Measurements from ENCODE around the gene SMYD1.

Gene SMYD1

DNA sequence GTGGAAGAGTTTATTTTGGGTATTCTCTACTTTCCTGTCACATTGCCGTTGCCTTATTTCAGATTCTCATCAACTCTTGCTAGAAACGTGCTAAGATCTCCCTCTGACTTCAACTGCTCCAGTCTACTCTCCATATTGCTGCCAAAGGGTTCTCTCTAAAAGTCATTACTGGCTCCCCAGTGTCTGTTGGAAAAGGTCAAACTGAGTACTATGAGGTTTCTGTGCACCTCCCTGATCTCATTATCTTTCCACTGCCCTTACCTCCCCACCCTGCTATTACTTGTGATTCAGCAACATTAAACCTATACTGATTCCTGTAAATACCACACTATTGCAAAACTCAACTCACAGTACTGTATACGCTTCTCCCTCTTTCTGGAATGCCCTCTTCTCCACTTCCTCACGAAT is 10.2 kb upstream of the SMYD1 start:
- DNase-seq = no peak

DNA sequence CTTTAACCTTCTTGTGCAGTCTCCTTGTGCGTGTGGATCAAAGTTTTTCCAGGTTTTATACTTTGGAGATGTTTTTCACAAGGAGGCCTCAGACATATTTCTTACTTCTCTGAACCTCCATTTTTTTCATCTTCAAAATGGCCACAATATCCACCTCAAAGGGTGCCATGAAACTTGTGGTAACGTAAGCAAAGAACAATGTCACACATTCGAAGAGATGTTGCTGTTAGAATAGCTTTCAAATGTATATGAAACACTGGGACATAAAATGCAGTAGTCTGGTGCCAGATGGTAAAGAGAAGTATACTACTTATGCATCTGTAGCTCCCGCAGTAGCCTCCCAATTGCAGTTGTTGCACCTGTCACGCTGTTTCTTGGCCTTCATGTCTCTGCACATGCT is 9.4 kb upstream of the SMYD1 start:
- DNase-seq = no peak

GRCh38 chr2:88059979-88060906 is 7.4 kb upstream of the SMYD1 start:
- DNase-seq = peak; percentile 38

DNA sequence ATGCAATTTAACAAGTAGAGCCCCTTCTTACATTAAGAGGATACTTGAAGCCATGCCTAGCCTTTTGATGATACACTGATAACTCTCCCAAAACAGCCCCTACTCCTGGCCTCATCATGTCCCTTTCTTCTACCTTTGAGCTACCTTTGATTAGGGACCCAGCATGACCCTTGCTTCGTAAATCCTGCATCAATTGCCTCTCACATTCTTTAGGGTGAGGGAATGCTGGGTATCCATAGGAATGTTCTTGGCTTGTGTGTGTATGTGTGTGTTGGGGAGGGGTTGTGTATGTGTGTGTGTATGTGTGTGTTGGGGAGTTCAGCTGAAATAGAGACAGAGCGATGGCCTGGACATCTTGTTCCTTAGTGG is 6.7 kb upstream of the SMYD1 start:
- DNase-seq = no peak

GRCh38 chr2:88061295-88061694 is 6.3 kb upstream of the SMYD1 start:
- no peak for DNase-seq

DNA sequence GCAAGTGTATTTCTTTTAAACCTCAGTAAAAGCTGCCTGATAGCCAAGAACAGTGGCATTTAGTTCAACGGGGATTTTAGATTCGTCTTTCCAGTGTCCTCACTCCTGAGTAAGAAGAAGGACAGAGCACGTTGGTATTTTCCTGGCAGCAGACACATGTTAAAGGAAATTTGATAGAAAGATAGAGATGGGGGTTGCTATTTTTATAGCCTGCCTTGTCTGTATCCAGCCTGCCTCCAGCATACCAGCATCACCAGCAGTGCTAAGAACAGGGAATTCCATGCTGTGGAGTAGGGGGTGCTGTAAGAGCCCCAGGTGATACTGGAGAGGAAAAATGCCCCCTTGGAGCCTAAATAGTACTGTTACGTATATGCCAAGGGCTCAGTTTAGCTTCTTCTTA is 1.1 kb upstream of the SMYD1 start:
- no peak for DNase-seq

DNA sequence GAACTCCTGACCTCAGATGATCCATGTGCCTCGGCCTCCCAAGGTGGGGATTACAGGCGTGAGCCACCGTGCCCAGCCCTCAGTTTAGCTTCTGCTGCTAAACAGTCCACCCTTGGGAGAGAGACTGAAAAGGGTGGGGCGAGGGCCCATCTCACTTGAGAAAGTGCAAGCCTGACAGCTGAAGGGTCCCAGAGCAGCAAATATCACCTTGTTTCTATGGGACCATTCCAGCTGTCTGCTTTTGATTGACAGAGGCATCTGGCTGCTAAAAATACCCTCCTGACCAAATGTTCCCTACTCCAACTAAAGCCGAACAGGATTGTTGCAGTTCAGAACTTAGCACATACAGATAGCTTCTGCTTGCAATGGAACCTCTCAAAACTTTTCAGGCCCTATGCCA is 436 bp upstream of the SMYD1 start:
- no peak for DNase-seq

GRCh38 chr2:88068044-88068443 is 419 bp downstream of the SMYD1 start:
- DNase-seq = no peak

- no peak for DNase-seq
Measured at GRCh38 chr2:88069117-88069516, 1.5 kb downstream of the SMYD1 start.

DNA sequence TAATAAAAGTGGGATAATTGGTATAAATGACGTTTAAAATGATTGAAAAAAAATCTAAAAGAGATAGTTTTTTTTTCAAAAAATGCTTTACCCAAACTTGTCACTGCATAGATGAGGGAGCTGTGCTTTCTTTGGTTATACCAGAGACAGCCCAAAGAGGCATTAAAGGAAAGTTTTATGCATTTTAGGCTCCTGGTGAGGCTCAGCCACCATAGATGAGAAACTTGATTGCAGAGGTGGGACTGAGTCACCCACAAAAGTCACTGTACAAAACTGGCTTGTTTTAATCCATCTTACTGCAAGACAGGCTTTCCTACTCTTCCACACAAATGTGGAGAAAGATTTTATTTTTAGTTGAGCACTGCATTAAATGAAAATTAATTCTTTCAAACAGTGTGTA is 2.4 kb downstream of the SMYD1 start:
- DNase-seq = no peak

GRCh38 chr2:88071365-88071764 is 3.7 kb downstream of the SMYD1 start:
- DNase-seq = no peak

DNA sequence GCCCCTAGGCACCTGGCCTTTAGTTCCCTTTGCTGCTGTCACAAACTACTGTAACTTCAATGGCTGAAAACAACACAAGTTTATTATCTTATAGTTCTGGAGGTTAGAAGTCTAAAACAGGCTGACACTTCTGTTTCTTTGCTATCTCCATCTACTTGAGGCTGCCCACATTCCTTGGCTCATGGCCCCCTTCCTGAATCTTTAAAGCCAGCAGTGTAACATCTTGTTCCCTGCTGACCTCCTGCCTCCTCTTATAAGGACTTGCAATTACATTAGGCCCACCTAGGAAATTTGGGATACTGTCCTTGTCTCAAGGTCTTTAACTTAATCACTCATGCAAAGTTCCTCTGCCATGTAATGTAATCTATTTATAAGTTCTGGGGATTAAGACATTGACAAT is 6.5 kb downstream of the SMYD1 start:
- no peak for DNase-seq

- DNase-seq = no peak
Measured at GRCh38 chr2:88074854-88075292, 7.2 kb downstream of the SMYD1 start.

DNA sequence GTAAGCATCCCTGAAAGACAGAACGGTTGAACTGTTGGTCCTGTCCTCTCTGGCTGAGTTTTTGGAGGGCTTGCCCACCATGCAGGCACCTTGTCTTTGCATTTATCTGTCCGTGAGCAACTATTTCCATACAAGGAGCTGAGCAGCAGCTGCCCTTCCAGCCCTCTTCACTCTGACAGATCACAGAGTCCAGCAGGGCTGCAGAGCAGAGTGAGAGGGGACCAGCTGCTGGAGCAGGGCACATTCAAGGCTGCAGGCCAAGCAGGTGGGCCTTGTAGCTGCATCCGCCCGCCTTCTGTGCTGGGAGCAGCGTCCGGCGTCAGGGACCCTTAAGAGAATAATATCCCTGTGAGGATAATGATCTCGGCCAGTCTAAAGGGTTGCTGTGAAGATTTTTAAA is 9.5 kb downstream of the SMYD1 start:
- DNase-seq = no peak

DNA sequence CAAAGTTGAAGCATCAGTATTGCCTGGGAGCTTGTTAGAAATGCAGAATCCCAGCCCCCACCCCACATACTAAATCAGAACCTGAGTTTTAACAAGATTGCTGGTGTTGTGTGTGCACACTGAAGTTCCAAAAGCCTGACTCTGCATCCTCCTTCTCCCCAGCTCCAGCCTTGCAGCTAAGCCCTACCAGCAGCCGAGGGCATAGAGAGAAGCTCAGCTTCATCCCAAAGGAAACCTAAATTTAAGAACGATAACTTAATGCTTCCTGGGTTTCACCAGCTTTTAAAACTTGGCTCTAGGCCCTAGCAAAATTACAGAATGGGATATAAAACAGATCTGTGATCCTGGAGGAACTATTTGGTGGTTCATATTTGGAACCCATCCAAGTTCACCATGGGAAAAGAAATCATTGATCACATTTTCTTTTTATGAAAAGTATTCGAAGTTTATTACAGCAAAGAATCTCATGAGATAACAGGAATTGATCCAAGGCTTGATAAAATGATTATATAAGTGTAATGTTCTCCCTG is 11.1 kb downstream of the SMYD1 start:
- DNase-seq = no peak

GRCh38 chr2:88080545-88080944 is 12.9 kb downstream of the SMYD1 start:
- no peak for DNase-seq

- DNase-seq = no peak
Measured at GRCh38 chr2:88081924-88082608, 14.4 kb downstream of the SMYD1 start.

- no peak for DNase-seq
Measured at GRCh38 chr2:88082781-88083180, 15.2 kb downstream of the SMYD1 start.

- DNase-seq = no peak
Measured at GRCh38 chr2:88085099-88085498, 17.5 kb downstream of the SMYD1 start.

DNA sequence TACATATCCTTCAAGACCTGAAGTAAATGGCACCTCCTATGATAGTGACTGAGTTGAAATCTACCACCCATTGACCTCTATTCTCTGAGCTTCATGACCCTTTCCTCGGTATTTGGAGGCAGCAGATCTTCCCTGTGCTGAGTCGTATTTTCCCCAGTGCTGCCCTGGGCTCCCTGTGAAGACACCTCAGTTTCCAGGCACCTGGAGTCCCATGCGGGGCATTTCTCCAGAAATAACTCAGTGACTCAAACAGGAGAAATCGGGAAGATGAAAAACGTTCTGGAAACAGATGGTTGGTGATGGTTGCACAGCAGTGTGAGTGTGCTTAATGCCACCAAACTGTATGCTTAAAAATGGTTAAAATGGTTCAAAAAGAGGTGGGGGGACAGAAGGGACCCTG is 18.0 kb downstream of the SMYD1 start:
- no peak for DNase-seq

GRCh38 chr2:88086401-88086800 is 18.8 kb downstream of the SMYD1 start:
- DNase-seq = no peak

DNA sequence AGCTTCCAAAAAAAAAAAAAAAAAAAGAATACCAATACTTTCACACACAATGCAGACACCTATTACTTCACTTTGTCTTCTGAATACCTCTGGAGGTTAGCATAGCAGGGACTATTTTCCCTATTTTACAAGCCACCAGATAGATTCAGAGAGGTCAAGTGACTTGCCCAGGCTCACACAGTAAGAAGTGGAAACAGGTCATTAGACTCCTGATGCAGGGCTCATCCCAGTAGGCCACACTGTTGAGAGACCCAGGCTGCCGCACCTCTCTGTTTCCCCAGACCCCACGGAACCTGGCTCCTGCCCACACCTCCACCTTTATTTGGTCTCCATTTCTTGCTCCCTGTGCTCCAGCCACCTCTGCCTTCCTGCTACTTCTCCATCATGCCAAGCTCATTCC is 19.4 kb downstream of the SMYD1 start:
- no peak for DNase-seq

GRCh38 chr2:88087763-88088162 is 20.1 kb downstream of the SMYD1 start:
- DNase-seq = no peak

GRCh38 chr2:88088999-88089398 is 21.4 kb downstream of the SMYD1 start:
- DNase-seq = no peak

Measured in COR-L47 (cell line).